GM08714 (cell line): ENCODE results near the gene DUSP22.
"Not testable (repeated sequence)": the region's sequence is repeated elsewhere in the genome, so short reads cannot be mapped to it uniquely, and the experiment has no call there.

ENCODE experiments used
- H3K4me3 ChIP-seq: fragments of 200-500 bp; sonication (Bioruptor generic); 2 replicates; pipeline ENCODE4 v1.5.1; 2014; ENCODE audit warnings: mild to moderate bottlenecking, low read length, inconsistent platforms
- ZNF274 ChIP-seq: IDR thresholded peaks from 2 replicates; pipeline ENCODE4 v1.6.1; 2012; ENCODE audit warnings: mild to moderate bottlenecking, low read depth, low read length

DUSP22 gene

DNA sequence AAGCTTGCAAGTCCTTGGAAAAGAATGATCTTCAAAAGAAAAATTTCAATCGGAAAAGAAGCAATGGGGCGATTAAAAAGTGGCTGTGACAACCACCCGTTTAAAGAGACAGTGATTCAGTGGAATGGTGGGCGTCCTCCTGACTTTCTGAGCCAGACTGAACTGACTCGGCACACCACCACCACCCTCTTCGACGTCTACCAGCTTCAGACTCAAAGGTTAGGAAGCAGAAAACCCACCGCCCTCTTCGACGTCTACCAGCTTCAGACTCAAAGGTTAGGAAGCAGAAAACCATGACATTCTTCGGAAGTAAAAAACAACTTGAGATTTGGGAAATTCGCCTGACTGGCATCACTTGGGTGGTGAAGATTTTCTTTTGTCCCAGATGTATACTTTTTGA lies 71.0 kb downstream of the DUSP22 start:
- no peak for TF ChIP-seq ZNF274
- no peak overlapping the region for H3K4me3 ChIP-seq

DNA sequence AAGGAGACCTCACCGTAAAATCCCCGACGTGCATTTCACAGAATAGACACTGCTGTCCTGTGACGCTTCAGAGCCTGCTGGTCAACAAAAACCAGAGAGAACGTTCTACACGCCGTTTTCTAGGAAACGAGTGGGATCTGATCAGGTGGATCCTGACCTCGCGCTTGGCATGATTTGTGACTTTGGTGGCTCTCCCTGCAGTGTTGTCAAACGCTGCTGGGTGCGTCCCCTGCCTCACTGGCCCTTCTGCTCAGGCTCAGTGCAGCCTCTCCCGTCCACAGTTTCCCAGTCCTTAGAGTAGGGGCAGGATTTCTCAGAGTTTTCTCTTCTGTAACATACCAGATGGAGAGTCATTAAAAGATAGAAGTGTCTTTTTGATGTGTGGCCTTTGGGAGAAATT lies 71.6 kb downstream of the DUSP22 start:
- TF ChIP-seq ZNF274, result no peak
- H3K4me3 ChIP-seq, result no peak overlapping the region

DNA sequence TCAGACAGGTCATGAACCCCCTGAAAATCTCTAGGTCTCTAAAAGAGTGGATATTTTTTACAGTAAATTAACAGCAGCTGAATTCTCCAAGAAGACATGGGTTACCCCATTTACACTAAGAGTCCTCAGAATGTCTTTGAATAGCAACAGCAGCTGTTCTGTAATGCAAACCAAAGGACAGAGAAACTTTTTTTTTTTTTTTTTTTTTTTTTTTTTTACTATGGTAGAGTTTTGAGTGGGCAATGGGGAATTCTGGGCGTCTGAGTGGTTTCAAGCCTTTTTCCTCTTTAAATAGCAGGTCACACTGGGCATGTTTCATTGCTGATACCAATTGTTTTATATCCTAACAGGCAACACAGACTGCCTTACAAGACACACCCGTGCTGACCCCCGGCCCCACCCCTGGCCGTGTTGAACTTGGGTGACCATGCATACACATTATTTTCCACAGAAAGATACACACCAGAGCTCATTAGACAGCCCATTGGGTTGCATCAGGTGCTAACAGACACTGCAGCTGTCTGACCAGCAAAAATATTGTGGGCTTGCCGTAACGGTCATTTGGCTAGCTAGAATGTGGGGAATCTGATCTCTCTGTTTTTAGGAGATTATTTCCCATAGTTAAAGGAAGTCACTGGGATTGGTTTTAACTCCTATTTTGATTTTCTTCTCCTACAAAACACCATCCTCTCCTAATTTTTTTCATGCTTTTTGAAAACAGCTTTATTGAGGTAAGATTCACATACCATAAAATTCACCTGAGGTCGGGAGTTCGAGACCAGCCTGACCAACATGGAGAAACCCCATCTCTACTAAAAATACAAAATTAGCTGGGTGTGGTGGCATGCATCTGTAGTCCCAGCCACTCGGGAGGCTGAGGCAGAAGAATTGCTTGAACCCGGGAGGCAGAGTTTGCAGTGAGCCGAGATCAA lies 72.6 kb downstream of the DUSP22 start:
- no peak for TF ChIP-seq ZNF274
- H3K4me3 ChIP-seq, result no peak overlapping the region

DNA sequence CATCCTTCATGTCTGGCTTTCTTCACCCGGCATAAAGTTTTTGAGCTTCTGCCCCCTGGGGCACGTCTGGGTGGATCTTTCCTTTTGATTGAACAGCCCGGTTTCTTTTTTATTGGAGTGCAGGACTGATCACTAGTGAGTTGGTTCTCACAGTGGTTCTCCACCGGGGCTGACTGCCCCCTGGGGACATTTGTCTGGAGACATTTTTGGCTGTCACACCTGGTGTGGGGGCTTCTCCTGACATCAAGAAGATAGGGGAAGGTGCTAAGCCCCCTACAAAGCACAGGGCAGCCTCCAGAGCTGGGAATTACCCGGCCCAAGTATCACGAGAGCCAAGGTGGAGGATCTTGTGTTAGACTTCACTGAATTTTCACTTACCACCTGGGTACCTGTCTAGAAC lies 73.5 kb downstream of the DUSP22 start:
- TF ChIP-seq ZNF274, result no peak
- no peak overlapping the region; the same call in 1 of the 2 replicates for H3K4me3 ChIP-seq

DNA sequence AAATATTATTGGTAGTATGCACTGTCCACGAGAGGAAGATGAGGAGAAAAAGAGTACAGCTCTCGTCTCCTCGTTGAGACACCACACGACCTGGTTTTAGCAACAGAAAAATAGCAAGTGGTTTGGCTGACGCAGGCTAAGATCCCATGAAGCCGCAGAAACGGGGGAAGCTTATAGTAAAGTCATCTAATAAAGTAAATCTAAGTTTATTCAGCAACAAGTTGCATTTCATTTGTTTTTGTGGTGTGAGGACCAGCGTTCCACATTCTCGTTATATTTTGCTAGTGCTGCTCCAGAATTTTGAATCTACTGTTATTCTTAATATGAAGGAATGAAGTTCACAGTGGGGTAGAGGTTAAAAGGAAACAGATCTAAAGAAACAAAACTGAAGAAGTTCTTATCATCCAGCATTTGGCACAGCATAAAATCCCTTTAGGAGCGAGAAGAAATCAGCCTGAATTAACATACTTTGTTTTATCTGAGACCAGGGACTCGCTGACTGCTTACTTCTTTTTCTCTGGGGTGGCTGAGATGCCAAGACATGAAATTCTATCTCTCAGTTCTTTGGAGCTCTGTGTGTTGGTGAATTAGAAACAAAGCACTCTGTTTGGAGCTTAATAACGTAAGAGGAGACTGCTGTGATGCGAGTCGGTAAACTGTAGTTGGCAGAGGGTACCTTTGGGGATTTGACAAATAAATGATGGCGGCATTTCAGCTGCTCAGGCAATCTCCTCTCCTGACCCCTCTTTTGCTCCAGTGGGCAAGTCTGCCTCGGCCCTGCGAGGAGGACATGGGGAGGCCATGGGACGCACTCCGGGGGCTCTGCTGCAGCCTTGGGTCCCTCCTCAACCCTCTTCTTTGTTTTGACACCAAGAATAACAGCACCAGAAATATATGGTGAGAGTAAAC lies 74.4 kb downstream of the DUSP22 start:
- TF ChIP-seq ZNF274, result no peak
- no peak overlapping the region for H3K4me3 ChIP-seq

DNA sequence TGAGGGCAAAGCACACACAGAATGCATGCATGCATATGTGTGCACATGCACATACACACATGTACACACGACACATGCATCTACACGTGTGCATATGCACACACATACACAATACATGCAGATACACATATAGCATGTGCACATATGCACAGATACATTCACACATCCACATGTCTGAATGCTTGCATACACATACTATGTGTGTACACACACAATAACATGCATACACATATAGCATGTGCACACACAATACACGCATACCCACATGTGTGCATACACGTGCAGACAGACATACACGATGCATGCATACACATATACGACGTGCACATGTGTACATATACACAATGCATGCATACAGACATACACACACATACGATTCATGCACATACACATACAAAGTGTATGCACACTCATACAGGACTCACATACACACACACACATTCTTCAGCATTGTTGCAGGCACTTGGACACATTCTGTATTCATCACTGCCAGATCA lies 75.1 kb downstream of the DUSP22 start:
- no peak for TF ChIP-seq ZNF274
- no peak overlapping the region for H3K4me3 ChIP-seq

DNA sequence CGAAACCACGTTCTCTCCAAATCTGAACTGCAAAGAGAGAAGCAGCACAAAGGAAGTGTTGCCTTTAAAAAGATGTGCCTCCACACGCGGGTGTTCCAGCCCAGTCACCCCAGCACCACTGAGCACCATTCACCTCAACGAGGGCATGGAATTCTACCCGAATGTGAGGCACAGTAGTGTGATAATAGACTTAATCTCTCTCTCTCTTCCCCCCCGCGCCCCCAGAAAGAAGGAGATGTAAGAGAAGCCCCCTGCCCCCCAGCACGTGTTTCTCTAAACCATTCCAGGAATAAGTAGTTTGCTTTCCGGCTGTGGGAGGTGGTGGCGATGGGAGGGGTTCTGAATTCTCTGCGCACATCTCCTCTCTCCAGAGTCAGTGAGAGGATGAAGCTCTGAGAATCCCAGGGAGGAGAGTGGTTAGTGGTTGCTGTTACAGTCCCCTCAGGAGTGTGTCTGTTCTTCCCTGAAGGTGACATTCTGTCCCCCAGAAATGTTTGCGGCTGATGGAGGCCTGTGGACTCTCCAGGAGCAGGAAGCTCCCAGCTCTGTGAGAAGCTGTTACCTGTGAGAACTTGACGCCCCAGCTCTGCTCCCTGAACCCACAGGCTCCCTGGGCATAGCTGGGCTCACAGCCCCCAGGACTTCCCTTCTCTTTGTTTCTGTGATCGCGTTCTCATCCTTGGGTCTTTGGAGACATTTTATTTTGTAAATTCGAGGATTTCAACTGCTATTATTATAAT lies 75.8 kb downstream of the DUSP22 start:
- H3K4me3 ChIP-seq, result no peak overlapping the region
- no peak for TF ChIP-seq ZNF274

DNA sequence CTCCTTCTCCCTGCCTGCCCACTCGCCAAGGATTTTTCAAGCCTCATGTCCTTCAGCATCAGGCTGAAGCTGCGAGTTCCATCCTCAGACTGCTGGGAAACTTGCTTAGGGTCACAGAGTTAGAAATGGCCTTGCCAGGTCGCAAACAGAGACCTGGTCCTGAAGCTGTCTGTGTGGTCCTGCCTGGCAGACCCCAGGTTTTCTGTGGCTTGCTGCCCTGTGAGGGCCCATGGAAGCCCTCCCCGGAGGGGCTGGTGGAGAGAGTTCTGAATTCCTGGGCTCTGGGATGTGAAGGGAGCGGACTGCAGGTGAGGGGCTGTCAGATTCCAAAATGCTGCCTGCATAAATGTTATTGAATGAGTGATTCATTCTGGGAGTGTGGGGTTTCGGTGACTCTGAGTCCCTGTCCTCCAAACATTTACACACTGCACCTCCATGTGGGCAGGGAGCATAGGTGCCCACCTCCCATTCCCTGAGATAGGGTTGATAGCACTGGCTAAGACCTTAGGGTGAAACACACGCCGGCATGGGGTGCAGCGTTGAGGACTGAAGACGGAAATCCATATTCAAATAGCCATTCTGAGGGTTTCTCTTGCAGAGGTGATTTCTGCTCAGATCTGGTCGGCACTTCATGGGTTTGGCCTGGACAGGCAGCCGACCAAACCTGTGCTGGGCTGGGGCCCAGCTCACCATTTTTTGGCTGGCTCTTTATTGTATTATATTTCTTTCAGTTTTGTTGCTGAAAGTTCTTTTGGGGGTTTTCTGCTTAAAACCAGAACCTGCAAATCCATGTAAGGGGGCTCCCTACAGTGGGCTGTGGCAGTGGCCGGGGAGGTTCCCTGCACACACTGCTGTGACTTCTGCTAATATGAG lies 77.5 kb downstream of the DUSP22 start:
- TF ChIP-seq ZNF274, result no peak
- no peak overlapping the region for H3K4me3 ChIP-seq

DNA sequence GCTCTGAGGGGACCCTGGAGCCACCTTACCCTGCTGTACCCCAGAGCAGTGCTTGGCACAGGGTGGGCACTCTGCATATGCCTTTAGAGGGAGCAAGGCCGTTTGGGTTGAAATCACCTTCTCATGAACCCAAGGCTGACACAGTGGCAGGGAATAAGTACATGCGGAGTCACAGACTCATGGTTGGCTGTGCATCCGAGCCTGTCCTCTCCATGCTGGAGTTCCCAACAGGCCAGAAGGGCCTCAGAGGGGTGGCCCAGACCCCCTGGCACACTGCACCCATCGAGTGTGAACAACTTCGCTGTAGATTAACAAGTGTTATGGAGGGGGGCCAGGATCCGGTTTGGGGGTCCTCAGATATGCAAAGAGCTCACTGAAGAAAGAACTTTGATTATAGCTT lies 78.3 kb downstream of the DUSP22 start:
- no peak for TF ChIP-seq ZNF274
- no peak overlapping the region for H3K4me3 ChIP-seq

DNA sequence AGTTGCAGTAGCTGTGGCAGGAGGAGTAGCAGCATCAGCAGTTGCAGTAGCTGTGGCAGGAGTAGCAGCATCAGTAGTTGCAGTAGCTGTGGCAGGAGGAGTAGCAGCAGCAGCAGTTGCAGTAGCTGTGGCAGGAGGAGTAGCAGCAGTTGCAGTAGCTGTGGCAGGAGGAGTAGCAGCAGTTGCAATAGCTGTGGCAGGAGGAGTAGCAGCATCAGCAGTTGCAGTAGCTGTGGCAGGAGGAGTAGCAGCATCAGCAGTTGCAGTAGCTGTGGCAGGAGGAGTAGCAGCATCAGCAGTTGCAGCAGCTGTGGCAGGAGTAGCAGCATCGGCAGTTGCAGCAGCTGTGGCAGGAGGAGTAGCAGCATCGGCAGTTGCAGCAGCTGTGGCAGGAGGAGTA lies 79.6 kb downstream of the DUSP22 start:
- not testable (repeated sequence) for H3K4me3 ChIP-seq

DNA sequence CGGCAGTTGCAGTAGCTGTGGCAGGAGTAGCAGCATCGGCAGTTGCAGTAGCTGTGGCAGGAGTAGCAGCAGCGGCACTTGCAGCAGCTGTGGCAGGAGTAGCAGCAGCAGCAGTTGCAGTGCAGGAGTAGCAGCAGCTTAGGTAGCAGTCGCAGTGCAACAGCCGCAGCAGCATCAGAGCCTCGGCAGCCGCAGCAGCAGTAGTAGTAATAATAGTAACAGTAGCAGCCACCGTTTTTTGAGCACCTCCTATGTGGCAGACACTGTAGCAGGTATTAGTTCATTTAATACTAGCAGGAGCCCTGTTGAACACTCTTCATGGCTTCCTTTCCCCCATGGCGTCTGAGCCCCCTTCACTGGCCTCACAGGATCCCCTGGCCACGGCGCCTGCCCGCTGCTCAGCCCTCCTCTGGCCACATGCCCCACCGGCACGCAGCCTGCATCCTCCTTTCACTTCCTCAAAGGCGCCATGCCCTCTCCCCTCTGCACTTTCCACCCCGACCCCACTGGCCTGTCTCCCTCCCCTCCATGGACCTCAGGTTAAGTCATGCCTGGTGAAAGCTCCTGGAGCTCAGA lies 80.1 kb downstream of the DUSP22 start:
- no peak overlapping the region for H3K4me3 ChIP-seq
- no peak for TF ChIP-seq ZNF274

DNA sequence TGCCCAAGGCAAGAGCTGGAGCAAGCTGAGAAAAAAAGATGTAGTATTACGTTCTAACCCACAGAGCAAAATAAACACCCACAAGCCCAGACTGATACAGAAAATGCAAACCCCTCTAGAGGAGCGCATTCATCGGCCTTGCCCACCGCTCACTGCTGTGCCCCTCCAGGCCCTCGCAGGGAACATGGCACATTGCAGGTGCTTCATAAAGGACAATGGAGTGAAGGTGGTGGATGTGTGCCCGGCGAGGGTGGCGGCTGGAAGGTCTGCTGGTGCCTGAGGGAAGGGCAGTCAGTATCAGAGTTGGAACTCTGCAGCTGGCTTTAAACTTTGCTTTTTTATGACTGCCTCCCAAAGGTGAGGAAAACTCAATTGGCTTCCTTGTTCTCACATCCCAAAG lies 80.7 kb downstream of the DUSP22 start:
- H3K4me3 ChIP-seq, result no peak overlapping the region
- no peak for TF ChIP-seq ZNF274

DNA sequence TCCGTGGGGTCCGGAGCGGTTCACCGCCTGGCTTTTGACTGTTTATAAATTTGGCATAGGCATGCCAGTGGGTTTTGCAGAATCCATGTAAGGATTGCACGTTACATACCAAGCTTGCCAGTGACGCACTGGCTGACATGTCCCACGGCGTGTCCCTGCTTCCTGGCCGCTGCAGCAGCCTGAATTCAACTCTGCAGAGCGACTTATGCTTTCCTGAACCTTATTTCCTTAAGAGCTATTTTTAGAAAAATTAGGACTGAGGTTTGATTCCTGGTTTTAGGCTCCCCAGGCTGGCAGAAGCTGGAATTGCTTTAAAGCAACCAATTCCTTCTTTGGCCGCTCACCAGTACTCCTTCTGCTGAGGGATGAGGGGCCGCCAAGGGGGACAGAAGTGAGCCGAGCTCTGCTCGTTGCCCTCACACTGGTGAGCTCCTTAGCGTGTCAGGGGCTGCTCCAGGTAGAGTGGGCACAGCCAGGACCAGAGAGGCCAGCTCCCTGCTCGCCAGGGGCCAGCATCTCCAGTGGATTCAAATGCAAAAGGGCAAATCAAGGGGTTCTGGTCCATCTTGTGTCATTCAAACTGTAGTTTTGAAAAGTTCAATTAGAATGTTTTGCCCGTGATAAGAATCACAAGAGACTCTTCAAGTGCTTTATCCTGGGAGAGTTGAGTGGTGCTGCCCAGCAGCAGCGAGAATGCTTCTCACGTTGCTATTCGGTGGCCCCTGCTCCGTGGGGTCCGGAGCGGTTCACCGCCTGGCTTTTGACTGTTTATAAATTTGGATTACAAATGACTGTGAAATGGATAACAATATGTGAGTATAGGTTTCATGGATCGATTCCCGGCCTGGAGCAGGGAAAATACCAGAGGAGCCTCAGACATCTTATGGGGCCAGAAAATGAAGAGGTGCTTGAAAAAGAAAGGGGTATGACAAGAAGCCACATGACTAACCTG lies 81.8 kb downstream of the DUSP22 start:
- H3K4me3 ChIP-seq, result no peak overlapping the region
- TF ChIP-seq ZNF274, result no peak
